HepG2 (cell line): ENCODE results near the gene MIDN. TPM values are rescaled to one million over a fixed set of nuclear protein-coding genes. Genes with fewer than 3 reads are reported as not detected.

ENCODE experiments used
- HCFC1 ChIP-seq: fragments of 150-350 bp; IDR thresholded peaks from 2 replicates; pipeline ENCODE4 v1.6.1; 2014; ENCODE audit warnings: low read depth, low read length
- HIC2 ChIP-seq: sonication (generic); formaldehyde crosslinking; IDR thresholded peaks from 2 replicates; pipeline ENCODE4 v1.9.0; 2022; ENCODE audit warnings: low read depth, missing genetic modification reagents
- HOXA3 ChIP-seq: sonication (generic); formaldehyde crosslinking; IDR thresholded peaks from 2 replicates; pipeline ENCODE4 v1.5.0; 2020; ENCODE audit warnings: missing genetic modification reagents
- IKZF1 ChIP-seq: fragments of 450-650 bp; IDR thresholded peaks from 2 replicates; pipeline ENCODE4 v1.7.1; 2016
- IKZF5 ChIP-seq: IDR thresholded peaks from 2 replicates; pipeline ENCODE4 v1.6.1; 2018; ENCODE audit warnings: missing genetic modification reagents, mild to moderate bottlenecking, missing compliant biosample characterization
- KDM2A ChIP-seq: sonication (generic); formaldehyde crosslinking; IDR thresholded peaks from 2 replicates; pipeline ENCODE4 v1.4.0; 2020; ENCODE audit warnings: low read depth, missing genetic modification reagents, borderline replicate concordance
- MXD3 ChIP-seq: IDR thresholded peaks from 2 replicates; pipeline ENCODE4 v1.6.1; 2016; ENCODE audit warnings: mild to moderate bottlenecking, missing biosample characterization, missing genetic modification reagents
- MXD4 ChIP-seq: IDR thresholded peaks from 2 replicates; pipeline ENCODE4 v1.6.1; 2016; ENCODE audit warnings: mild to moderate bottlenecking, missing biosample characterization, missing genetic modification reagents
- MXI1 ChIP-seq: IDR thresholded peaks from 3 replicates; pipeline ENCODE4 v1.6.1; 2012; ENCODE audit warnings: low read depth, low read length, inconsistent platforms, borderline replicate concordance
- PHB2 ChIP-seq: fragments of 450-650 bp; IDR thresholded peaks from 2 replicates; pipeline ENCODE4 v1.6.1; 2018; ENCODE audit not compliant: partially characterized antibody
- PLSCR1 ChIP-seq: sonication (generic); formaldehyde crosslinking; IDR thresholded peaks from 2 replicates; pipeline ENCODE4 v1.5.0; 2020; ENCODE audit warnings: missing genetic modification reagents, mild to moderate bottlenecking, borderline replicate concordance
- SMARCE1 ChIP-seq: fragments of 450-650 bp; IDR thresholded peaks from 2 replicates; pipeline ENCODE4 v1.6.1; 2017; ENCODE audit warnings: borderline replicate concordance
- SRSF1 ChIP-seq: fragments of 200-400 bp; formaldehyde crosslinking; optimal IDR thresholded peaks from 2 replicates; pipeline ENCODE3; 2017; ENCODE audit warnings: mild to moderate bottlenecking, low read depth, low read length, moderate library complexity
- THAP8 ChIP-seq: sonication (generic); formaldehyde crosslinking; IDR thresholded peaks from 2 replicates; pipeline ENCODE4 v1.5.1; 2020; ENCODE audit warnings: missing genetic modification reagents, mild to moderate bottlenecking, borderline replicate concordance
- ZEB1 ChIP-seq: IDR thresholded peaks from 2 replicates; pipeline ENCODE4 v1.6.1; 2012; ENCODE audit warnings: mild to moderate bottlenecking, low read depth, inconsistent platforms; ENCODE audit not compliant: insufficient replicate concordance
- ZFP37 ChIP-seq: sonication (generic); formaldehyde crosslinking; IDR thresholded peaks from 2 replicates; pipeline ENCODE4 v1.4.0; 2020; ENCODE audit warnings: missing genetic modification reagents, borderline replicate concordance
- ZFX ChIP-seq: sonication (generic); formaldehyde crosslinking; IDR thresholded peaks from 2 replicates; pipeline ENCODE4 v1.4.0; 2020; ENCODE audit warnings: mild to moderate bottlenecking, low read depth, missing genetic modification reagents, moderate library complexity
- ZNF503 ChIP-seq: sonication (generic); formaldehyde crosslinking; IDR thresholded peaks from 2 replicates; pipeline ENCODE4 v1.4.0; 2020; ENCODE audit warnings: missing genetic modification reagents
- ZNF547 ChIP-seq: sonication (generic); formaldehyde crosslinking; IDR thresholded peaks from 2 replicates; pipeline ENCODE4 v1.5.1; 2020; ENCODE audit warnings: mild to moderate bottlenecking, missing genetic modification reagents
- ZNF652 ChIP-seq: IDR thresholded peaks from 2 replicates; pipeline ENCODE4 v1.6.1; 2016; ENCODE audit warnings: low read depth, borderline replicate concordance
- ZNF691 ChIP-seq: sonication (generic); formaldehyde crosslinking; IDR thresholded peaks from 2 replicates; pipeline ENCODE4 v1.4.0; 2020; ENCODE audit warnings: missing genetic modification reagents, low read depth, mild to moderate bottlenecking, borderline replicate concordance
- ZNF790 ChIP-seq: sonication (generic); formaldehyde crosslinking; IDR thresholded peaks from 2 replicates; pipeline ENCODE4 v1.8.0; 2022; ENCODE audit warnings: missing genetic modification reagents, mild to moderate bottlenecking, borderline replicate concordance
- polyA plus RNA-seq, 8 experiments: library from polyadenylated mRNA; depleted of rRNA in 3 of 8; stranded (reverse) in 7 of 8; unstranded in 1 of 8; fragments of >200 nt; fragmentation: Illumina TruSeq in 4 of 8; extraction: Trizol in 4 of 8; gene quantifications; 2 replicates each; pipeline versions ENCODE4 v1.2.1 to v1.2.3, GENCODE V29; 2011 to 2016; ENCODE audit warnings: low read depth in 4 of 8, missing spikeins in 1 of 8, mixed read lengths in 1 of 8; ENCODE audit not compliant: insufficient read depth in 1 of 8
- total RNA-seq, 5 experiments: library from RNA; depleted of rRNA; stranded (reverse); fragments of >200 nt; fragmentation: Illumina TruSeq; extraction: Trizol; gene quantifications; 2 replicates each; pipeline ENCODE4 v1.2.3, GENCODE V29; 2016; ENCODE audit warnings: low read depth in 1 of 5

MIDN gene
- total and polyA plus RNA-seq, 2 of the 13 experiments (the other 11 are each of a cell fraction or from before 2014, with no cell fraction given): 8.4 to 18.0 TPM

- TF ChIP-seq IKZF5 (peak; percentile 8), PLSCR1 (CRISPR knock-in tag) (no peak), HCFC1 (no peak), MXI1 (no peak), MXD3 (no peak), ZFP37 (CRISPR knock-in tag) (no peak), HOXA3 (0 out of 2 replicates have a peak, but pooled peaks have one; percentile 13), ZNF547 (CRISPR knock-in tag) (no peak), ZEB1 (no peak), SRSF1 (peak; percentile 40), ZNF790 (CRISPR knock-in tag) (no peak), ZNF503 (no peak), MXD4 (CRISPR knock-in tag) (no peak), KDM2A (CRISPR knock-in tag) (peak; percentile 13; the same call in 1 of the 2 replicates), ZNF691 (CRISPR knock-in tag) (no peak), HIC2 (no peak), PHB2 (no peak), IKZF1 (no peak), THAP8 (CRISPR knock-in tag) (no peak), SMARCE1 (no peak), ZNF652 (CRISPR knock-in tag) (no peak), ZFX (CRISPR knock-in tag) (no peak)
Measured at GRCh38 chr19:1248786-1249297, 459 bp downstream of the MIDN start (continued).
